ENCODE data around the gene GLOD5.
"Not testable (repeated sequence)": the region's sequence is repeated elsewhere in the genome, so short reads cannot be mapped to it uniquely, and the experiment has no call there.

The GLOD5 gene

DNA sequence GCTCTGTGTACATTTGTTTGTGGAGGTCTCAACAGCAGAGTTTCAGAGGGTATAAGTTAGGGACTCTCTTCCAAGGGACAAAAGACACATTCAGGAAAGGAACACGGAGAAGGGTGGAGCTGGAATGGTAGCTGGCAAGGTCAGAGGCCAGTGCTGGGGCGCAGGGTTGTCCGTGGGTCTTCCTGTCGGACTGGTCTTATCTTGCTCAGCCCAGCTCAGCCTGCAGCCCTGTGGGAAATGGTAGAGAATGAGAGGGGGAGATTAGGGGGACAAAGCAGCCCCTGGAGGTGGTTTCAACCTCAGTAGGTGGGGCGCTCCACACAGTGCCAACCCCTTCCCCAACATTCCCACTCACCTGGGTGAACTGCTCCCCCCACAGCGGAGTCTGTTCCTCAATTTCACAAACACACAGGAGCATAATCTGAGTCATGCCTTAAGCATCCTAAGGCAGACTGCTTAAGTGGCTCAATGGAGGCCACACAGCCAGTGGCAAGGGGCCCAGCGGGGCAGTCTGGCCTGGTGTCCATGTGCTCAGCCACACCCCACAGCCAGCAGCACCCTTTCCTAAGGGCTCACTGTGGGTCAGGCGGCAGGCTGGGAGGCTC, 33.5 kb downstream of the GLOD5 start:
- no peak for DNase-seq

DNA sequence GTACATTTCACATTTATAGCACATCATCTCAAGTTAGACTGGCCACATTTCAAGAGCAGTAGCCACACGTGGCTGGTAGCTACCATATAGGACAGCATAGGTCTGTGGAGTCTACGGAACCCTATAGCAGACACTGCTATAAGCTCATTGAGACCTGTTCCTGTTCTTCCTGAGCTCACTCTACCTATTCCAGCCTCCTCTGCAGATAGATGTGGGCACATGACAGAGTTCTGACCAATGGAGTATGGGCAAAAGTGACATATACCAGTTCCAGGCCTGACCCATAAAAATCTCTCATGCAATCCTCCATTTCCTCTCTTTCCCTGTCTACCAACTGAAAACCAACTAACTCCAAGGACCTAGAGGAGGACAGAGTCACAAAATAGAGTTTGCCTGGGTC, 36.8 kb downstream of the GLOD5 start:
- DNase-seq = no peak

DNA sequence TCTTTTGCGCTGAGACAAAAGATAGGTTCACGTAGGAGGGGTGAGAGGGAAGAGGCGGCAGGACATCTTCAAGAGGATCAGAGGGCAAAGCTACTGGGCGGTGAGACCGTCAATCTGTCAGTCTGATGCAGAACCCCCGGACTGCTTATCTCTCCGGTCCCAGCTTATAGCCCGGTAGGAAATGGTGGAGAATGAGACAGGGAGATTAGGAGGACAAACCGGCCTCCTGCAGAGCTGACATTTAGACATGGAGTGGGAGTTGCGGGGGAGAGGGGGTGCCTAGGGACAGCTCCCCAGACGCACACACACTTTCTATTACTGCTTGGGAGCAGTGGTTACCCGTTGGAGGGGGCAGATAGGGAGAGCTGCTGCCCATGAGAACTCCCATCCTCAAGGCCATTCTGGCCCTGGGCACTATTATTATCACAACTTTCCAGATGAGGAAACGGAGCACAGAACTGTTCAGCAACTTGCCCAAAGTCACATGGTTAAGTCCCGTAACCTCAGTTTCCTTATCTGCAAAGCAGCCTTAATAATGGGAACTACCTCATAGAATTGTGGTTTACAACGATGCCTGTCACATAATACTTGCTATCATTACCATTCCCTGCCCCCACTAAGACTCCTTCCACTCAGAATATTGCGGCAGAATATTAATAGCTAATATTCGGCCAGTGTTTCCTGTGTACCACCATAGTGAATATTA, 39.2 kb downstream of the GLOD5 start:
- DNase-seq = peak; percentile 1 to 46 (median 36)

DNA sequence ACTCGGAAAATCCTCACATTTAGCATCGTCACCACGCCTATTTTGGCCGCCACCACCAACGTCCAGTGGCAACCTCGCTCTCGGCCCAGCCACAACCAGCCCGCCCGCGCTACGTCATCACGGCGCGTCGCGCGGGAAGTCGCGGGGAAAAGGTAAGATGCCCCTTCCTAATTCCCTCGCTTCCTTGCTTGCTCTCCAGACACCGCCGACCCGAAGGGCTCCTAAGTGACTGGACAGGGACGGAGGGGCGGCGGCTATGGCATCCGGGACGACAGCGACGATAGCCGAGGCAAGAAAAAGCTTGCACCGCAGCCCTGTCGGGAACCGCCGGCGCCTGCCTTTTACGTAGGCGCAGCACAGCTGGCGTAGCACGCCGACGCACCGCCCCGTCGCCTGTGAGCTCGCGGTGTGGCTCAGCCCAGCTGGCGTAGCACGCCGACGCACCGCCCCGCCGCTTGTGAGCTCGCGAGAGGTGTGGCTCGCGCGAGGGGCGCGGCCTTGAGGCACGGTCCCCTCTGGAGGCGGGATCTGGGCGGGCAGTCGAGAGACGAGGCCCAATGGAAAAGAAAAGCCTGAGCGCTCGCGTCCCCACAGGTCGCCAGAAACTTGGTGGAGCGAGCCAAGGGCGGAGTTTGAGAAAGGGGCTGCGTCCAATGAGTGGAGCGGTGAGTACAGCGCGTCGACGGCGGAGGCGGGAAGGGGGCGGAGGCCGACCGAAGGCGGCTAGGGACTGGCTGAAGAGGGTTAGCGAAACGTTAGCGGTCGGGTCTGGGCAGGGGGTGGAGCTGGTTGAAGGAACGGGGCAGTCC, 39.9 kb downstream of the GLOD5 start, which contains the start of gene HDAC6:
Gene HDAC6, plus strand, starts transcription at position 788 of the 809 bp plus-strand sequence. CDS start 626 bp downstream, outside the sequence.
- peak; percentile 97 to 99 (median 98) for DNase-seq

DNA sequence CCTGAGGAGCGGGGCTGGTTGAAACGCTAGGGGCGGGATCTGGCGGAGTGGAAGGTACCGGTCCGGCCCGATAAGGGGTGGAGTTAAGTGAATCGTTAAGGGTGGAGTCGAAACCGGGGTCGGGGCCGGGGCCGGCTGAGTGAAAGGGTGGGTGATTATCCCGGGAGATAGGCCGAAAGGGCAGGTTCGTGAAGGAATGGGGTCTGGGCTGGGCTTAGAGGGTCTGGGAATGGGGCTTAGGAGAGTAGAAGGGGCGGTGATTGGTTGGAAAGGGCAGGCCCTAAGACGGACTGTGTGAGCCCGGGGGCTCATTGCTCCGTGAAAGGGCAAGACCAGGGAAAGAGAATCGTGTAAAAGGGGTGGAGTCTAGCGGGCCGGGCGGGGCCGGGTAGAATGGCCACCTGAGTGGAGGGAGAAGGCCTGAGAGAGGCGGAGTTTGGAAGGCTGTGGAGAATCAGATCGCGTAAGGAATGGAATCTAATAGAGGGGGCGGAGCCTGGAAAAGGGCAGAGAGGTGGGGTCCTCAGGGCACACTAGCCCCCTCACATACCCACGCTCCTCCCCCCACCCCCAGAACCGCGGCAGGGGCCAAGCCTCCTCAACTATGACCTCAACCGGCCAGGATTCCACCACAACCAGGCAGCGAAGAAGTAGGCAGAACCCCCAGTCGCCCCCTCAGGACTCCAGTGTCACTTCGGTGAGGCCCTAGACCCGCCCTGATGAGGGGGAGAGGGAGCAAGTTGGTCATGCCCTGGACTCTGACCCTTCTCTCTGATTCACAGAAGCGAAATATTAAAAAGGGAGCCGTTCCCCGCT, 40.8 kb downstream of the GLOD5 start:
- DNase-seq = peak; percentile 71 to 86 (median 80)

DNA sequence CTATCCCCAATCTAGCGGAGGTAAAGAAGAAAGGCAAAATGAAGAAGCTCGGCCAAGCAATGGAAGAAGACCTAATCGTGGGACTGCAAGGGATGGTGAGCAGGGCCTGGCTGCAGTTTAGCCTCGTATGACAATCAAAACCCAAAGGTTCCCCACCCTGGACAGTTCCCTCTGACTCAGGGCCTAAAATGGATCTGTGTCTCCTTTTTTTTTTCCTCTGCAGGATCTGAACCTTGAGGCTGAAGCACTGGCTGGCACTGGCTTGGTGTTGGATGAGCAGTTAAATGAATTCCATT, 41.3 kb downstream of the GLOD5 start:
- peak in 2 of 4 experiments; percentile 1 to 10 for DNase-seq

DNA sequence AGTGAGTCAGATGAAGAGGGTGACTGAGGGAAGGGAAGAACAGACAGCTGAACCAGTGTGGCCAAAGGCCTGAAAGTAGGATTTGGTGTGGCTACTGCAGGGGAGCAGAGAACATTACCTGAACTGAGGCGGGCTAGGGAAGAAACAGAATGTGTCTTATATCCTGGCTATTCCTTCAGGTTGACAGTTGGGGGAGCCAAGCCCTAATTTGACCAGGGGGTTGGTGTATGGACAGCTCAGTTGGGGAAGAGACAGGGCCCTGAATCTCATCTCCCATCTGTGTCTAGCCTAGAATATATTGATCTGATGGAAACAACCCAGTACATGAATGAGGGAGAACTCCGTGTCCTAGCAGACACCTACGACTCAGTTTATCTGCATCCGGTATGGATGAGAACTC, 44.5 kb downstream of the GLOD5 start:
- DNase-seq = peak; percentile 4 to 27 (median 14)

DNA sequence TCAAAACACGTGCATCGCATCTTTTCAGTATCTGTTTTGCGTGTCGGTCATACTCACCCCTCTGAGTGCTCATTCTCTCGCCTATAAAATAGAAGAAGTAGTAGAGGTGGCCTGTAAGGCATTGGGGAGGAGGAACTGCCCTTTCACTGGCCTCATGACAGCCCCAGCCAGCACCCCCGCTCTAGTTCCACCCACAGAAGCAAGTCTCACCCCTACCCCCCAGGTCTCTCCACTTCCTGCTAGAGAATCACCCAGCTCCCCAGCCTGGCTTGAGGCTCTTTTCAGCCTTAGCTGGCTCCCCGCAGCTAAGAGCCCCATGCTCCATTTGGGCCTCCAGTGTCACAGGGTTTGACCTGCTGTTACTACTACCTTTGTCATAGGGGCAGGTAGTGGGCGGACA, 52.1 kb downstream of the GLOD5 start:
- DNase-seq = peak; percentile 48 to 78 (median 76)

DNA sequence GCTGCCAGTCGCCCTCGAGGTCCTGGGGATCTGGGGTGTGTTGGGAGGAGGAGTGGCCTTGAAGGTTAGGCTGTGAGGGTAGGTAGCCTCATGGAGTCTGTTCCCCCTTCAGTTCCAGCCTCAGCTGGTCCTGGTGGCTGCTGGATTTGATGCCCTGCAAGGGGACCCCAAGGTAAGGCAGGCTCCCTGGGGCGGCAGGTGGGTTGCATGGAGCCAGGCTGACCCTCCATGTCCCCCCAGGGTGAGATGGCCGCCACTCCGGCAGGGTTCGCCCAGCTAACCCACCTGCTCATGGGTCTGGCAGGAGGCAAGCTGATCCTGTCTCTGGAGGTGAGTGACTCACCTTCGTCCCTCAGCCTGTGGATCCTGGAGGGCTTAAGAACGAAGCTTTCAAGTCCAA, 53.2 kb downstream of the GLOD5 start:
- DNase-seq = no peak

DNA sequence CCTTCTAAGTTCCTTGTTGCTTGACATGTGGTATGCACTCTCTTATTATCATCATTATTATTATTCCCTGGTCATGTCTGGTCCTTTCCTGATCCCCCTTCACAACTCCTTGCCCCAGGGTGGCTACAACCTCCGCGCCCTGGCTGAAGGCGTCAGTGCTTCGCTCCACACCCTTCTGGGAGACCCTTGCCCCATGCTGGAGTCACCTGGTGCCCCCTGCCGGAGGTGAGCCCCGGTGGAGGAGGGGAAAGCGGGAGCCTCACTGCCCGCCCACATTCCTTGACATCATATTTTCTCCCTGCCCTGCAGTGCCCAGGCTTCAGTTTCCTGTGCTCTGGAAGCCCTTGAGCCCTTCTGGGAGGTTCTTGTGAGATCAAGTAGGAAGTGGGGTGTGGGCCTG, 53.7 kb downstream of the GLOD5 start:
- DNase-seq = peak in 1 of 4 experiments; percentile 7

DNA sequence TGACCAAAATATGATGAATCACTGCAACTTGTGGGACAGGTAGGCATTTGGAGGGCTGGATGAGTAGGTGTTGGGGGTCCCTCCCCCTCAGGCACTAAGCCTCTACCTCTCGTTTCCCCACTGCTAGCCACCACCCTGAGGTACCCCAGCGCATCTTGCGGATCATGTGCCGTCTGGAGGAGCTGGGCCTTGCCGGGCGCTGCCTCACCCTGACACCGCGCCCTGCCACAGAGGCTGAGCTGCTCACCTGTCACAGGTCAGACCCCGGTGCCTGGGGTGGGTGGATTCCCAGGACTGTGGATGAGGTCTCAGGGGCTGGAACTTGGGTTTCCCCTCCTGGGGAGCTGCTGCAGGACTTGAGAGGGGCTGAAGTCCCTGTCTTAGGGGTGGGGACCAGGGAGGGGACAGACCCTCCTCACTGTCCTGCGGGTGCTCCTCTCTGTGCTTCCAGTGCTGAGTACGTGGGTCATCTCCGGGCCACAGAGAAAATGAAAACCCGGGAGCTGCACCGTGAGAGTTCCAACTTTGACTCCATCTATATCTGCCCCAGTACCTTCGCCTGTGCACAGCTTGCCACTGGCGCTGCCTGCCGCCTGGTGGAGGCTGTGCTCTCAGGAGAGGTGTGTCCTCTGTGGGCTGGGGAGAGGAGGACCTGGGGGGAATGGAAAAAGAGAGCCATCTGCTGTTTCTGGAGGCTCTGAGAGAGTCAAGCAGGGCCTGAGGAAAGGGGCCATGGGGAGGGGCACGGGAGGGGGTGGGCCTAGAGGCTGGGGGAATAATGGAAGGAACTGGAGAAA, 54.7 kb downstream of the GLOD5 start:
- no peak for DNase-seq

DNA sequence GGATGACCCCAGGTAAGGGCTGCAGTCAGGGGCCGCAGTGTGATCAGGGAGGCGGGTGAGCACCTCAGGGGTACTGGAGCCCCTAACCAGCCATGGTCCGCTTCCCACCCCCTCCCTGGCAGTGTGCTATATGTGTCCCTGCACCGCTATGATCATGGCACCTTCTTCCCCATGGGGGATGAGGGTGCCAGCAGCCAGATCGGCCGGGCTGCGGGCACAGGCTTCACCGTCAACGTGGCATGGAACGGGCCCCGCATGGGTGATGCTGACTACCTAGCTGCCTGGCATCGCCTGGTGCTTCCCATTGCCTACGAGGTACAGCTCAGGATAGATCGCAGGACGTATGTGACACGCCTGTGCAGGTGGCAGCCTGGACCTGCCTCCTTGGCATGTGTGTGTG, 56.6 kb downstream of the GLOD5 start:
- DNase-seq = no peak

DNA sequence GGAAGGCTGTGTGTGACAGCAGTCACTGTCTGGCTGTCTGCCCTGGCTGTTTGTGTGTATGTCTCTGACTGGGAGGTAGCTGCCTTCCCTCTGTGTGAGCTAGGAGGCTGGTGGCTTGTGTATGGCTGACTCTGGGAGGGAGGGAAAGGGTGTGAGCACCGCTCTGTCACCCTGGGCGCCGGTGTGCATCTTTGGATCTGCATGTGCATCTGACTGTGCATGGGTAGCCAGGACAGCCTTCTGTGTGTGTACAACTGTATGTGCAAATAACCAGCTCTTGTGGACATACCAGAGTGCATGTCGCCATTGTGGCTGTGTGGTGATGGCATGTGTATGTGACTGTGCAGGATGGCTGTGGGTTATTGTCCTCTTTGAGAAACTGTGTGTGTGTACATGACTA, 57.3 kb downstream of the GLOD5 start:
- no peak for DNase-seq

DNA sequence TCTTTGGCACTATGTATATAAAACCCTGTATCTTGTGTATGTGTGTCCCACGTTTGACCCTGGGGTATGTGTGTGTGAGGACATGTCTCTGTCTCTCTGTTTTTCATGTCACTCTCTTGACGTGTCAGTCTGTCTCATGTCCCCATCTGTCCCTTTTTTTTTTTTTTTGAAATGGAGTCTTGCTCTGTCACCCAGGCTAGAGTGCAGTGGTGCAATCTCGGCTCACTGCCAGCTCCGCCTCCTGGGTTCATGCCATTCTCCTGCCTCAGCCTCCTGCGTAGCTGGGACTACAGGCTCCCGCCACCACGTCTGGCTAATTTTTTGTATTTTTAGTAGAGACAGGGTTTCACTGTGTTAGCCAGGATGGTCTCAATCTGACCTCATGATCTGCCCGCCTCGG, 57.8 kb downstream of the GLOD5 start:
- DNase-seq = not testable (repeated sequence)

DNA sequence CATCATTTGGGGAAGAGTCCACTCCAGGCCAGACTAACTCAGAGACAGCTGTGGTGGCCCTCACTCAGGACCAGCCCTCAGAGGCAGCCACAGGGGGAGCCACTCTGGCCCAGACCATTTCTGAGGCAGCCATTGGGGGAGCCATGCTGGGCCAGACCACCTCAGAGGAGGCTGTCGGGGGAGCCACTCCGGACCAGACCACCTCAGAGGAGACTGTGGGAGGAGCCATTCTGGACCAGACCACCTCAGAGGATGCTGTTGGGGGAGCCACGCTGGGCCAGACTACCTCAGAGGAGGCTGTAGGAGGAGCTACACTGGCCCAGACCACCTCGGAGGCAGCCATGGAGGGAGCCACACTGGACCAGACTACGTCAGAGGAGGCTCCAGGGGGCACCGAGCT, 61.5 kb downstream of the GLOD5 start:
- no peak for DNase-seq

All from suppressor macrophage (primary cell).